ENCODE results near the gene ZNF138.

ZNF138 gene

GRCh38 chr7:64867863-64868440, 73.7 kb downstream of the ZNF138 start:
- Histone ChIP-seq H3K27ac (ENCODE audit: low read length) (no peak overlapping the region), H3K36me3 (replicated peaks; ENCODE audit: low read depth, low read length) (no peaks in the 10 kb centered on the region), H3K9ac (ENCODE audit: low read length) (no peak overlapping the region), H3K4me3 (ENCODE audit: low read length) (no peak overlapping the region), H3K9me3 (ENCODE audit: insufficient read depth, low read length) (no peaks in the 10 kb centered on the region), H3K27me3 (ENCODE audit: low read depth, low read length) (no peaks in the 10 kb centered on the region), H4K20me1 (ENCODE audit: insufficient read depth, low read length) (no peaks in the 10 kb centered on the region), H3K4me1 (ENCODE audit: low read length) (no peaks in the 10 kb centered on the region), H2AFZ (ENCODE audit: low read depth, low read length) (no peak overlapping the region), H3K79me2 (ENCODE audit: low read length) (no peaks in the 10 kb centered on the region), H3K4me2 (ENCODE audit: low read length) (no peak overlapping the region)
- TF ChIP-seq EZH2phosphoT487 (IDR thresholded peaks at IDR 0.05; ENCODE audit: low read depth) (no peak), CTCF (IDR thresholded peaks at IDR 0.05; ENCODE audit: low read depth, low read length) (no peak)

- Histone ChIP-seq H3K27me3 (ENCODE audit: low read depth, low read length) (no peaks in the 10 kb centered on the region), H3K9me3 (ENCODE audit: insufficient read depth, low read length) (no peaks in the 10 kb centered on the region), H3K36me3 (replicated peaks; ENCODE audit: low read depth, low read length) (no peaks in the 10 kb centered on the region), H4K20me1 (ENCODE audit: insufficient read depth, low read length) (no peaks in the 10 kb centered on the region), H3K27ac (ENCODE audit: low read length) (no peak overlapping the region), H2AFZ (ENCODE audit: low read depth, low read length) (no peak overlapping the region), H3K9ac (ENCODE audit: low read length) (no peak overlapping the region), H3K4me2 (ENCODE audit: low read length) (no peak overlapping the region), H3K79me2 (ENCODE audit: low read length) (no peaks in the 10 kb centered on the region), H3K4me1 (ENCODE audit: low read length) (no peaks in the 10 kb centered on the region), H3K4me3 (ENCODE audit: low read length) (no peak overlapping the region)
- TF ChIP-seq EZH2phosphoT487 (IDR thresholded peaks at IDR 0.05; ENCODE audit: low read depth) (no peak), CTCF (IDR thresholded peaks at IDR 0.05; ENCODE audit: low read depth, low read length) (no peak)
Measured at GRCh38 chr7:64868499-64868898, 74.3 kb downstream of the ZNF138 start.

GRCh38 chr7:64869121-64869725, 75.0 kb downstream of the ZNF138 start:
- no peak overlapping the region for H3K9ac ChIP-seq (ENCODE audit: low read length)
- H2AFZ ChIP-seq (ENCODE audit: low read depth, low read length): no peak overlapping the region
- no peak overlapping the region for H3K4me3 ChIP-seq (ENCODE audit: low read length)
- no peaks in the 10 kb centered on the region for H3K9me3 ChIP-seq (ENCODE audit: insufficient read depth, low read length)
- no peaks in the 10 kb centered on the region for H3K4me1 ChIP-seq (ENCODE audit: low read length)
- no peak overlapping the region for H3K27ac ChIP-seq (ENCODE audit: low read length)
- H4K20me1 ChIP-seq (ENCODE audit: insufficient read depth, low read length): no peaks in the 10 kb centered on the region
- no peaks in the 10 kb centered on the region for H3K27me3 ChIP-seq (ENCODE audit: low read depth, low read length)
- TF ChIP-seq EZH2phosphoT487 (IDR thresholded peaks at IDR 0.05; ENCODE audit: low read depth): no peak
- TF ChIP-seq CTCF (IDR thresholded peaks at IDR 0.05; ENCODE audit: low read depth, low read length): no peak
- H3K4me2 ChIP-seq (ENCODE audit: low read length): no peak overlapping the region
- no peaks in the 10 kb centered on the region for H3K36me3 ChIP-seq (replicated peaks; ENCODE audit: low read depth, low read length)
- no peaks in the 10 kb centered on the region for H3K79me2 ChIP-seq (ENCODE audit: low read length)

GRCh38 chr7:64869912-64870562, 75.8 kb downstream of the ZNF138 start:
- no peaks in the 10 kb centered on the region for H3K79me2 ChIP-seq (ENCODE audit: low read length)
- no peaks in the 10 kb centered on the region for H3K36me3 ChIP-seq (replicated peaks; ENCODE audit: low read depth, low read length)
- H3K27ac ChIP-seq (ENCODE audit: low read length): no peak overlapping the region
- no peaks in the 10 kb centered on the region for H3K27me3 ChIP-seq (ENCODE audit: low read depth, low read length)
- H3K4me2 ChIP-seq (ENCODE audit: low read length): no peak overlapping the region
- no peak overlapping the region for H2AFZ ChIP-seq (ENCODE audit: low read depth, low read length)
- no peaks in the 10 kb centered on the region for H3K9me3 ChIP-seq (ENCODE audit: insufficient read depth, low read length)
- H3K9ac ChIP-seq (ENCODE audit: low read length): no peak overlapping the region
- H4K20me1 ChIP-seq (ENCODE audit: insufficient read depth, low read length): no peaks in the 10 kb centered on the region
- H3K4me3 ChIP-seq (ENCODE audit: low read length): no peak overlapping the region
- no peaks in the 10 kb centered on the region for H3K4me1 ChIP-seq (ENCODE audit: low read length)
- TF ChIP-seq CTCF (IDR thresholded peaks at IDR 0.05; ENCODE audit: low read depth, low read length) (no peak), EZH2phosphoT487 (IDR thresholded peaks at IDR 0.05; ENCODE audit: low read depth) (no peak)
